Esophagus muscularis mucosa (tissue), 4 donors: Measurements from ENCODE around the gene MEMO1.

Experiments
- EP300 ChIP-seq: sonication (generic); formaldehyde crosslinking; IDR thresholded peaks from one replicate; pipeline ENCODE4 v1.6.1; 2017; ENCODE audit warnings: antibody characterized with exemption
- POLR2AphosphoS5 ChIP-seq, 2 donors: sonication (generic); formaldehyde crosslinking; IDR thresholded peaks; one replicate each; pipeline ENCODE4 v1.6.1; 2017; ENCODE audit warnings: antibody characterized with exemption in 2 of 2
- TF ChIP-seq, protein P1 (sequence below), 3 experiments: fragments of 200-600 bp in 2 of 3; fragments of 450-650 bp in 1 of 3; sonication (generic) in 2 of 3; IDR thresholded peaks; one replicate each; pipeline ENCODE4 v1.5.1; 2017 to 2019; ENCODE audit warnings: antibody characterized with exemption in 3 of 3, mild to moderate bottlenecking in 2 of 3, moderate library complexity in 1 of 3

DNA sequence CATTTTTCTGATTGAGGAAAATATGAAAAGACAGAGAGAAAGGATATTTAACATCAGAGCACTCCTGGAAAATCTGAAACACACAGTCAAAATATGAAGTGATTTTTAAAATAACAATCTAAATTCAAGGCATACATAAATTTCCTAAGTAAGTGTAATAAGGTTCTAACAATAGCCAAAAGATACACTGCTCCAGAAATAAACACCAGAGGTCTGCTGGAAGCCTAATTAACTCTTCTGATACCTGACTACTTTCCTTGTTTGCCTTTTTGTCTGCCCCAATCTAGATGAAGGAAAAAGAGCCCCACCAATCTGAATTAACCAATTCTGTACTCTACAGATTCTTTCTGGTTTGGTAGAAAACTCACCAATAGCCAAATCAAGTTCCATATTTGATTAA lies 87.1 kb downstream of the MEMO1 start:
- TF ChIP-seq, protein P1, sequence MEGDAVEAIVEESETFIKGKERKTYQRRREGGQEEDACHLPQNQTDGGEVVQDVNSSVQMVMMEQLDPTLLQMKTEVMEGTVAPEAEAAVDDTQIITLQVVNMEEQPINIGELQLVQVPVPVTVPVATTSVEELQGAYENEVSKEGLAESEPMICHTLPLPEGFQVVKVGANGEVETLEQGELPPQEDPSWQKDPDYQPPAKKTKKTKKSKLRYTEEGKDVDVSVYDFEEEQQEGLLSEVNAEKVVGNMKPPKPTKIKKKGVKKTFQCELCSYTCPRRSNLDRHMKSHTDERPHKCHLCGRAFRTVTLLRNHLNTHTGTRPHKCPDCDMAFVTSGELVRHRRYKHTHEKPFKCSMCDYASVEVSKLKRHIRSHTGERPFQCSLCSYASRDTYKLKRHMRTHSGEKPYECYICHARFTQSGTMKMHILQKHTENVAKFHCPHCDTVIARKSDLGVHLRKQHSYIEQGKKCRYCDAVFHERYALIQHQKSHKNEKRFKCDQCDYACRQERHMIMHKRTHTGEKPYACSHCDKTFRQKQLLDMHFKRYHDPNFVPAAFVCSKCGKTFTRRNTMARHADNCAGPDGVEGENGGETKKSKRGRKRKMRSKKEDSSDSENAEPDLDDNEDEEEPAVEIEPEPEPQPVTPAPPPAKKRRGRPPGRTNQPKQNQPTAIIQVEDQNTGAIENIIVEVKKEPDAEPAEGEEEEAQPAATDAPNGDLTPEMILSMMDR (IDR thresholded peaks at IDR 0.05): no peak
- TF ChIP-seq EP300 (no peak), POLR2AphosphoS5 (IDR thresholded peaks at IDR 0.05) (no peak)
